GM12875 (cell line): ENCODE measurements around the gene TPST2.
A peak's percentile ranks its signal among the peaks of the same experiment; 100 is the strongest.

Source experiments
- H3K4me3 ChIP-seq: one replicate; pipeline ENCODE4 v1.5.1; 2011; ENCODE audit warnings: low read depth, low read length, control low read depth
- CTCF ChIP-seq: IDR thresholded peaks from 2 replicates; pipeline ENCODE4 v1.5.1; 2011; ENCODE audit warnings: low read depth, mild to moderate bottlenecking, control low read depth, inconsistent platforms, low read length, moderate library complexity, borderline replicate concordance; ENCODE audit not compliant: insufficient read depth

The TPST2 gene

GRCh38 chr22:26601726-26602125 is 11.8 kb upstream of the TPST2 start:
- no peak for TF ChIP-seq CTCF
- H3K4me3 ChIP-seq = no peak overlapping the region

- TF ChIP-seq CTCF = no peak
- no peak overlapping the region for H3K4me3 ChIP-seq
Observed at GRCh38 chr22:26599505-26599904, 9.6 kb upstream of the TPST2 start.

- TF ChIP-seq CTCF = no peak
- H3K4me3 ChIP-seq = no peak overlapping the region
Observed at GRCh38 chr22:26597480-26597879, 7.5 kb upstream of the TPST2 start.

GRCh38 chr22:26597026-26597425 is 7.1 kb upstream of the TPST2 start:
- no peak for TF ChIP-seq CTCF
- H3K4me3 ChIP-seq = no peak overlapping the region

- no peak overlapping the region for H3K4me3 ChIP-seq
- no peak for TF ChIP-seq CTCF
Observed at GRCh38 chr22:26593763-26594162, 3.8 kb upstream of the TPST2 start.

- TF ChIP-seq CTCF = no peak
- H3K4me3 ChIP-seq = no peak overlapping the region
Observed at GRCh38 chr22:26592421-26592891, 2.5 kb upstream of the TPST2 start.

GRCh38 chr22:26589367-26589844 is 526 bp downstream of the TPST2 start:
- H3K4me3 ChIP-seq = peak overlapping the region; percentile 96
- TF ChIP-seq CTCF = no peak
